ENCODE measurements around the gene ZNF335.
A peak's percentile ranks its signal among the peaks of the same experiment; 100 is the strongest.
"Not testable (repeated sequence)": the region's sequence is repeated elsewhere in the genome, so short reads cannot be mapped to it uniquely, and the experiment has no call there.

The ZNF335 gene

GRCh38 chr20:45931680-45932079 lies 40.3 kb downstream of the ZNF335 start:
- not testable (repeated sequence) for DNase-seq (ENCODE audit: low spot score)

GRCh38 chr20:45927071-45927878 lies 44.7 kb downstream of the ZNF335 start:
- DNase-seq (ENCODE audit: low spot score), result no peak

- no peak for DNase-seq (ENCODE audit: low spot score)
Measured at GRCh38 chr20:45926731-45927070, 45.3 kb downstream of the ZNF335 start.

- no peak for DNase-seq (ENCODE audit: low spot score)
Measured at GRCh38 chr20:45925821-45926506, 46.0 kb downstream of the ZNF335 start.

- no peak for DNase-seq (ENCODE audit: low spot score)
Measured at GRCh38 chr20:45924391-45925261, 47.4 kb downstream of the ZNF335 start.

- DNase-seq (ENCODE audit: low spot score), result no peak
Measured at GRCh38 chr20:45921337-45922189, 50.4 kb downstream of the ZNF335 start.

- no peak for DNase-seq (ENCODE audit: low spot score)
Measured at GRCh38 chr20:45920462-45921336, 51.3 kb downstream of the ZNF335 start.

- no peak for DNase-seq (ENCODE audit: low spot score)
Measured at GRCh38 chr20:45919542-45920399, 52.2 kb downstream of the ZNF335 start.

GRCh38 chr20:45918779-45919537 lies 53.0 kb downstream of the ZNF335 start:
- no peak for DNase-seq (ENCODE audit: low spot score)

- no peak for DNase-seq (ENCODE audit: low spot score)
Measured at GRCh38 chr20:45918182-45918737, 53.7 kb downstream of the ZNF335 start.

GRCh38 chr20:45917790-45918141 lies 54.2 kb downstream of the ZNF335 start:
- no peak for DNase-seq (ENCODE audit: low spot score)

- no peak for DNase-seq (ENCODE audit: low spot score)
Measured at GRCh38 chr20:45913116-45913515, 58.9 kb downstream of the ZNF335 start.

- DNase-seq (ENCODE audit: low spot score), result no peak
Measured at GRCh38 chr20:45912344-45912682, 59.7 kb downstream of the ZNF335 start.

GRCh38 chr20:45911486-45912343 lies 60.3 kb downstream of the ZNF335 start, which contains the start of gene PLTP:
TSS of gene PLTP (minus strand) at chr20:45912155. CDS start at chr20:45911452, 703 bp downstream.
- peak; percentile 67 for DNase-seq (ENCODE audit: low spot score)

GRCh38 chr20:45910670-45911485 lies 61.1 kb downstream of the ZNF335 start:
- DNase-seq (ENCODE audit: low spot score), result peak; percentile 97

- DNase-seq (ENCODE audit: low spot score), result no peak
Measured at GRCh38 chr20:45909817-45910669, 62.0 kb downstream of the ZNF335 start.
